DLD1 (cell line): Measurements from ENCODE around the gene KCTD11.
"Not testable (repeated sequence)": the region's sequence is repeated elsewhere in the genome, so short reads cannot be mapped to it uniquely, and the experiment has no call there.

Experiments used
- in situ Hi-C: cut with HindIII; loops from 2 replicates; pipeline ENCODE4 v1.10.0; 2017; ENCODE audit warnings: low sequenced_read_pairs

KCTD11 gene

GRCh38 chr17:7322520-7323194 is 29.3 kb upstream of the KCTD11 start:
- in situ Hi-C loops = no loop called here

DNA sequence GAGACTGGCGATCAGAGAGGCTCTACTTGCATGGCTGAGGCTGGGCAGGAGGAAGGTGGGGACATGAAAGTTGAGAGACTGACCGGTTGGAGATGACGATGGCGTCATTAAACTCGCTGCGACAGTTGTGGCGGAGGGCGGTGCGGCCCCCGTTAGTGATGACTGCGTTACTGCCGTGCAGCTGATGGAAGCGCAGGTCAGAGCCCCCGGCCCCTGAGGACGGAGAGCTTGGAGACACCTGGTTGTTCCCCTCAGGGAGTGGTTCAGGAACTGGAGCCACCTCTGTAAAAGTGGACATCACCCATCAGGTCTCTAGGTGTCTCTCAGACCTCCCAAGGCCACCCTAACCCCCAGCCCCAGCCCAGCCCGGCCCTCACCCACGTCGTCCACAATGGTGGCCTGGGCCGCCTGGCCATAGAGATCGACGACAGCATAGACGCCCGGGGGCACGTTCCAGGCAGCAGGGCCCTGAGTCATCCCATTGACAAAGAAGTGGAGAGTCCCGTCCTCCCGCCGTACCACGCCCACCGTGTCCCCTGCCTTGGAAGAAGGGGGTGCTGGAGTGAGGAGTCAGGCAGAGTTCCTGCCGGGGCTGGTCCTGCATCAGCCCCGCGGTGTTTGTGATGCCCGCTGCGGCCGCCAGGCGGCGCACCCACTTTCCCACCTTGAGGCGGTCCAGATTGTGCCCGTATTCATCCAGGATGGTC is 28.1 kb upstream of the KCTD11 start:
- in situ Hi-C loops = no loop called here

DNA sequence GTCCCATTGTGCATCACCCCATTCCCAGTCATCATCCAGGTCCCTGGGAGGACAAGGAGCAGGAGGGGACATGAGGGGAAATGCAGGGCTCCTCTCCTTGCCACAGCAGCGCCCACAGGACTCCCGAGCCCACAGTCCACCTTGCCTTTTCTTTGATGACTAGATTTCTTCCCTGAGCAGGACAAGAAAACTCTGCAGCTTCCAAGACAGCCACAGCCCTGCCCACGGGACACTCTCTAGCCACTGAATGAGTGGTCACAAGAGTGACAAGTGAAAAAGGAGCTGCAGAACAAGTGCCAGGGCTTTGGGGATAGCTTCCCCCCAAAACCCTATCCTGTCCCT is 27.6 kb upstream of the KCTD11 start:
- in situ Hi-C loops = no loop called here

DNA sequence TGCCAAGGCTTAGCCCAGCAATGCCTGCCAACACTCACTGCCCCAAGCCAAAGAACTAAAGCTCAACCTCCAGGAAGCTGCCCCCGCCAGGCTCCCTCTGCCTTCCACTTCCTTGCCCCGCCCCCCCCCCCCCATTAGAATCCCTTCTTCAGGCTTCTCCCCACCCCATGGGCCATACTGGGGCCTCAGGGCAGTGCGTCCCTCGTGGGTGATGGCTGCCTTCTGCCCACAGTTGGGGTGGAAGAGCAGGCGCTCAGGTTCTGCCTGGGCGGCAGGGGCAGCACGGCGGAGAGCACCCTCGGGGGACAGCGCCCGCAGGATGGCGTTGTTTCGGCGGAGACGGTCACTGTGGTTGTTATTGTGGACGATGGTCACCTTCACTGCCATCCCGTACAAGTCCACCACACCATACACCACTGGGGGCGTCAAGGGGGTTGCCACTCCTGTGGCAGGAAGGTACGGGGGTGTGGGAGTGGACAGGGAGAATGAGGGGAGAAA is 26.9 kb upstream of the KCTD11 start:
- in situ Hi-C loops = no loop called here

GRCh38 chr17:7326186-7326585 is 25.8 kb upstream of the KCTD11 start:
- in situ Hi-C loops = no loop called here

GRCh38 chr17:7327056-7327455 is 24.9 kb upstream of the KCTD11 start:
- in situ Hi-C loops = no loop called here

GRCh38 chr17:7327501-7327900 is 24.5 kb upstream of the KCTD11 start:
- in situ Hi-C loops = no loop called here

DNA sequence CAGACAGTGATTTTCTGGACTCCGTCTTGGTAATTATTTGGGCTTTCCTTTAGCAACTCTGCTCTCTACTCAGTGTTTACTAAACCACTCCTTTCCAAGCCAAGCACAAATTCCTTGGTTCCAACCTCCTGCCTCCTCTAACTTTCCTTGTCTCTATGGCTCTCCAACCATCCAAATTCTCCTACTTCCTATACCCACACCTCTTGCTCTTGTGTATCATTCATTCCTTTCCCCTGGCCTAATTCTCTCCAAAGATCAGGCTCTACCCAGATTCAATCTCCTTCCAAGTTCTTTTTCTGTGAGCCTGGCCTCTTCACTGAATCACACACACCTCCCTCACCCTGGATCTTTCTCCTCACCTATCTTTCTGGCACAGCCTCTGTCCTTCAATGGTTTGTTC is 24.0 kb upstream of the KCTD11 start:
- in situ Hi-C loops = no loop called here

DNA sequence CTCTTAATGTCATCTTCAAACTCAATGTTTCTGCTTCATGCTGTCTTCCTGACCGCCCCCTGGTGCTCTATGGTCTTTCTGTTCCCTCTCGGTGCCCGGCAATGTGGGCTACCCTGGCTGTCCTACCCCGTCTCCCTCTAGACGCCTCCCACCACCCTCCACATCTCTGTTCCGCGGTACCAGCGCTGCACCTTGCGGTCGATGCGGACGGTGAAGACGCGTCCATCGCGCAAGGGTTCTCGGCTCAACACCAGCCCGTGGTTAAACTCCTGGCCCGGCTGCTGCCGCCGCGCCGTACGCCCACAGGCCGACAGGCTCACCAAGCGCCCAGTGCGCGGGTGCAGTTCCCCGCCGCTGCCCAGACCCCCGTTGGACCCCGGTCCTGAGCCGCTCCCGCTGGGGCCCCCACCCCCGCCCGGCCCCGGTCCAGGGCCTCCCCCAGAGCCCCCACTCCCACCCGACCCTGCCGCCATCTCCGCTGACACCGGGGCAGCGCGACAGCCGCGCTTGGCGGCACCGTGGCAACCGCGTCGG is 23.1 kb upstream of the KCTD11 start, which contains the start of gene NEURL4:
Gene NEURL4, minus strand, starts transcription at position 496 of the 534 bp plus-strand sequence. Its CDS starts 23 bp downstream, at position 473.
- in situ Hi-C loops = no loop called here

- in situ Hi-C loops = no loop called here
Measured at GRCh38 chr17:7329374-7329996, 22.5 kb upstream of the KCTD11 start.

- in situ Hi-C loops = no loop called here
Measured at GRCh38 chr17:7329997-7330637, 21.8 kb upstream of the KCTD11 start.

- in situ Hi-C loops = no loop called here
Measured at GRCh38 chr17:7330638-7331015, 21.3 kb upstream of the KCTD11 start.

DNA sequence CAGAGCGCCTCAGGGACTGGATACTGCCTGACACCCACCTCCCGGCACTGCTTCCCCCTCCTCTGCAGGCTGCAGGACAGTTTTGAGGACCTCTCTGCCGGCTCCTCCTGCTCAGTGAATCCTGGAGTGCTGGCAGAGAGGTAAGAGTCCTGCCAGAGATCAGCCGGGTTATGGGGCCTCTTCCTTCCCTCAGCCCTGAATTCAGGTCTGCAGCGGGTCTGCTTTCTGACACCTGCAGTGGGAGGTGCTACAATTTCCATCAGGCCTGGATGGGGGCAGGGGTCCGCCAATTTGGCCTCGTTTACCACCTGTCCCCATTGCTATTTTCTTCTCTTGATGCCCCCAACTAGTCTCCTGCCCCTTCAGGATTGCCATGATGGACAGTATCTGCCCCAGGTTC is 19.9 kb upstream of the KCTD11 start:
- in situ Hi-C loops = no loop called here

GRCh38 chr17:7332600-7333069 is 19.3 kb upstream of the KCTD11 start:
- in situ Hi-C loops = not testable (repeated sequence)

DNA sequence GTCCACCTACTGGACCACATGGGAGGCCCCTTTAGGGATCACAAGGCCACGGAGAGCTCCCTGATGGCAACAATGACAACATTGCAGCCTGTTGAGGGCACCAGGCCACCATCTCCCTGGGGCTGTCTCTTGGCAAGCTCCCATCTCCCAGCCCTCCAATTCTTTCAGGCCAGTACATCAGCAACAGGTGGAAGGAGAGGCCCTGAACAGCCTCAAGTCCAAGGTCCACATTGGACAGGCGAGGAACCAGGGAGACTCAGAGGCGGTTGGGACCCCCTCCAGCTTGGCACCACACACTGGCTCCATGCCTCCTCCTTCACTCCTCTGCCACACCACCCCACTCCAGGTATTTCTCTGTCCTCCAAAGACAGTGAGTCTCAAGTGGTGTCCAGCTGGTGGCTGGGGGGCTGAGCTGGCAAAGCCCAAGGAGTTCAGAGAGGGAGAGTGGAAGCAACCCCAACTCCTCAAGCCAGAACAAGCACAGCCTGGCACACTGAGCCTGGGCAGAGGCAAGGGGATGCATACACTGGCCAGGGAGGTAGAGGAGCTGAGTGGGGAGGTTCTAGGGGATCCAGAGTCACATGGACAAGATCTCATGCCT is 16.9 kb upstream of the KCTD11 start:
- in situ Hi-C loops = no loop called here

GRCh38 chr17:7335765-7336164 is 16.2 kb upstream of the KCTD11 start:
- in situ Hi-C loops = not testable (repeated sequence)

DNA sequence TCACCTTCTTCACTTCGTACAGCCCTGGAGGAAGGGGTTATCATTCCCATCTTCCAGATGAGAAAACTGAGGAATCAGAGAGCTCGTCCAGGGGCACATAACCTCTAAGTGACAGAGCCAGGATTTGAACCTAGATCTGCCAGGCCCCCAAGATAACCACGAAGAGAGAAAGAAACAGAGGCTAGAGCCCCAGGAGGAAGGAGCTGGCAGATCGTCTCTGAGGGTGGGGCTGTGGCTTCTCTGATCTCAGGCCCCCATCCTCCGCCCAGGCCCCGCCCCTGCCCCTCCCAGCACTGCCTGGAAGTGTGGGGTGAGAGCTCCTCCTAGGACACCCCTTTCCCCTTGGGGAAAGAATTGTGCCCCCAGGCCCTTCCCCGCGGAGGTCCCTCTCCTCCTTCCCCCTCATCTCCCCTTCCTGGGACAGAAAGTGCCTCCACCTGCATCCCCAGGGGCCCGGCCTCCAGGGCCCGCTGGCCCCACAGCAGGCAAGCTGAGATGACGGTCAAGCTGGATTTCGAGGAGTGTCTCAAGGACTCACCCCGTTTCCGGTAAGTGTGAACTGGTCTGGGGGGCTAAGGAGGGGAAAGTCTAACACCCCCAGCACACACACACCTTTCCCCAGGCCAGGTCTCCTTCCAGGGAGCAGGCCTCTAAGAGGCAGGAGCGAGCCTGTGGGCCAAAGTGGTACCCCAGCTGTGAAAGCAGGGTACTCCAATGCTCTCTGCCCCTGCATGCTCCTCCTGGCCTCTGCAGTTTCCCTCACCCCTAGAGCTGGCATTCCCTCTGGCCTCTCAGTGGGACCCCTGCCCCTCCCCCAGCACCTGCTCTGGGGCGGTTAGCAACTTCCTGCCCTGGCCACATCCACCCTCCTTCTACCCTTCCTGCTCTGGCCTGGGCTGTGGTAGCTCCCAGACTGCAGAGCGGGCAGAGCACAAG is 15.5 kb upstream of the KCTD11 start, which contains the start of gene ACAP1:
Gene ACAP1, plus strand, starts transcription at position 290 of the 936 bp plus-strand sequence. Its CDS starts 206 bp downstream, at position 496.
- in situ Hi-C loops = no loop called here

DNA sequence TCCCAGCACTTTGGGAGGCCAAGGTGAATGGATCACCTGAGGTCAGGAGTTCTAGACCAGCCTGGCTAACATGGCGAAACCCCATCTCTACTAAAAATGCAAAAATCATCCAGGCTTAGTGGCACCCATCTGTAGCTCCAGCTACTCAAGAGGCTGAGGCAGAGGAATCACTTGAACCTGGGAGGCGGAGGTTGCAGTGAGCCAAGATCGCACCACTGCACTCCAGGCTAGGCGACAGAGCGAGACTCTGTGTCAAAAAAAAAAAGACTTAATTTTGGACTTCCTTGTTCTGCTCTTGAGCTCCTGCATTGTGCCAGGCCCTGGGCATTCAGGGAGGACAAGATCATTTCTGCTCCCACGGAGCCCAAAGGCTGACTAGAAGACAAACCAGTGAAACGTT is 14.4 kb upstream of the KCTD11 start:
- in situ Hi-C loops = not testable (repeated sequence)

DNA sequence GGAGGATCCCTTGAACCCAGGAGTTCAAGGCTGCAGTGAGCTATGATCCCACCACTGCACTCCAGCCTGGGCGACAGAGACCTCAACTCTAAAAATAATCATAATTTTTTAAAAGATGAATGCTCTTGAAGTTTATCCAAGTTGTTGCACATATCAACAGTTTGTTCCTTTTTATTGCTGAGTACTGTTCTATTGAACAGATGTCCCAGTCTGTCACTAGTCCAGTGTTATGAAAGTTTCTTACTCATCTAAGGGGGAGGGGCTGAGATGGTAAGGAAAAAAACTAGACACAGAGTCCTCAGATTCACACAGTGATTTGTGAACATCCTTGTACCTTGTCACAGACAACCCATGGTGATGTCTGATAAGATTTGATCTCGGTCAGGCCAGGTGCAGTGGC is 11.8 kb upstream of the KCTD11 start:
- in situ Hi-C loops = no loop called here

DNA sequence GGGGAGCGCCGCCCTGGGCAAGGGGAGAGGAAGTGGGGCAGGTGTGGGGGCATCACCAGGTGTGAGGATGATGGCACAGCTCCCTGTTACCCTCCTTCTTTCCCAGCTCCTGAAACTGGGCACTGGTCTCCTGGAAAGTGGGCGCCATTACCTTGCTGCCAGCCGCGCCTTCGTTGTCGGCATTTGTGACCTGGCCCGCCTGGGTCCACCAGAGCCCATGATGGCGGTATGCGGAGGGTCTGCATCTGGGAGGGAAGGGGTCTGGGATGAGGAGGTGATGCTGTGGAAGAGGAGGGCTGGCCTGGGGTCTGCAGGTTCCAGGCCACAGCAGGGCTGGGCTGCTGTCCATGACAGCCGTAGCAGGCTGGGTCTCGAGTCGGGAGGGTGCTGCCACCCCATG is 10.1 kb upstream of the KCTD11 start:
- in situ Hi-C loops = no loop called here
